AG10803 (cell line): ENCODE data around the gene RAVER1.

ENCODE experiments used
- DNase-seq: peaks from one replicate; pipeline ENCODE4 v3.0.0; 2010; ENCODE audit warnings: low read depth
- H3K4me3 ChIP-seq: 2 replicates; pipeline ENCODE4 v1.5.1; 2011; ENCODE audit warnings: mild to moderate bottlenecking, low read length, control low read depth
- TF ChIP-seq, protein P1 (sequence below): conservative IDR thresholded peaks from 2 replicates; pipeline ENCODE4 v1.5.1; 2011; ENCODE audit warnings: mild to moderate bottlenecking, low read length, control low read depth, inconsistent platforms

The RAVER1 gene

DNA sequence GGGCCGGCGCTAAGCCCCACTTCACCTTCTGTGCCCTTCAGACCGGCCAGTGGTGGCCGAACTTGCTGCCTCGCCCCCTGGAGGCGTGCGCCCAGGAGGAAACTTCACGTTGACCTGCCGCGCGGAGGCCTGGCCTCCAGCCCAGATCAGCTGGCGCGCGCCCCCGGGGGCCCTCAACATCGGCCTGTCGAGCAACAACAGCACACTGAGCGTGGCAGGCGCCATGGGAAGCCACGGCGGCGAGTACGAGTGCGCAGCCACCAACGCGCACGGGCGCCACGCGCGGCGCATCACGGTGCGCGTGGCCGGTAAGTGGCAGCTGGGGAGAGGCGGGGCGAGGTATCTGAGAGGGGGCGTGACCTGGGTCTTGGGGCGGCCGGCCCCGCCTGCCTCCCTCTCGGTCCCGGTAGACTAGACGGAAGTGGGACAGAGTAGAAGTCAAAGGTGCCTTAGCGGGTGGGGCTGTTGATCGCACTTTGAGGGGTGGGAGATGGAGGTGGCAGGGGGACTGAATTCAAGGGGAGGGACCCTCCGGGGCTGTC lies 38.0 kb downstream of the RAVER1 start:
- no peak overlapping the region for H3K4me3 ChIP-seq
- no peak for DNase-seq
- TF ChIP-seq, protein P1, sequence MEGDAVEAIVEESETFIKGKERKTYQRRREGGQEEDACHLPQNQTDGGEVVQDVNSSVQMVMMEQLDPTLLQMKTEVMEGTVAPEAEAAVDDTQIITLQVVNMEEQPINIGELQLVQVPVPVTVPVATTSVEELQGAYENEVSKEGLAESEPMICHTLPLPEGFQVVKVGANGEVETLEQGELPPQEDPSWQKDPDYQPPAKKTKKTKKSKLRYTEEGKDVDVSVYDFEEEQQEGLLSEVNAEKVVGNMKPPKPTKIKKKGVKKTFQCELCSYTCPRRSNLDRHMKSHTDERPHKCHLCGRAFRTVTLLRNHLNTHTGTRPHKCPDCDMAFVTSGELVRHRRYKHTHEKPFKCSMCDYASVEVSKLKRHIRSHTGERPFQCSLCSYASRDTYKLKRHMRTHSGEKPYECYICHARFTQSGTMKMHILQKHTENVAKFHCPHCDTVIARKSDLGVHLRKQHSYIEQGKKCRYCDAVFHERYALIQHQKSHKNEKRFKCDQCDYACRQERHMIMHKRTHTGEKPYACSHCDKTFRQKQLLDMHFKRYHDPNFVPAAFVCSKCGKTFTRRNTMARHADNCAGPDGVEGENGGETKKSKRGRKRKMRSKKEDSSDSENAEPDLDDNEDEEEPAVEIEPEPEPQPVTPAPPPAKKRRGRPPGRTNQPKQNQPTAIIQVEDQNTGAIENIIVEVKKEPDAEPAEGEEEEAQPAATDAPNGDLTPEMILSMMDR, result 0 out of 2 replicates have a peak, but pooled peaks have one; percentile 2

DNA sequence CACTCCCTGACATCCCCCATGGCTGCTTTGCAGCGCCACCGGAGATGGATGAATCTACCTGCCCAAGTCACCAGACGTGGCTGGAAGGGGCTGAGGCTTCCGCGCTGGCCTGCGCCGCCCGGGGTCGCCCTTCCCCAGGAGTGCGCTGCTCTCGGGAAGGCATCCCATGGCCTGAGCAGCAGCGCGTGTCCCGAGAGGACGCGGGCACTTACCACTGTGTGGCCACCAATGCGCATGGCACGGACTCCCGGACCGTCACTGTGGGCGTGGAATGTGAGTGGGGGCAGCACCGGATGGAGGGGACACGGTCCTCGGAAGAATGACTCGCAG lies 39.0 kb downstream of the RAVER1 start:
- no peak overlapping the region for H3K4me3 ChIP-seq
- TF ChIP-seq, protein P1, result no peak
- DNase-seq, result no peak

DNA sequence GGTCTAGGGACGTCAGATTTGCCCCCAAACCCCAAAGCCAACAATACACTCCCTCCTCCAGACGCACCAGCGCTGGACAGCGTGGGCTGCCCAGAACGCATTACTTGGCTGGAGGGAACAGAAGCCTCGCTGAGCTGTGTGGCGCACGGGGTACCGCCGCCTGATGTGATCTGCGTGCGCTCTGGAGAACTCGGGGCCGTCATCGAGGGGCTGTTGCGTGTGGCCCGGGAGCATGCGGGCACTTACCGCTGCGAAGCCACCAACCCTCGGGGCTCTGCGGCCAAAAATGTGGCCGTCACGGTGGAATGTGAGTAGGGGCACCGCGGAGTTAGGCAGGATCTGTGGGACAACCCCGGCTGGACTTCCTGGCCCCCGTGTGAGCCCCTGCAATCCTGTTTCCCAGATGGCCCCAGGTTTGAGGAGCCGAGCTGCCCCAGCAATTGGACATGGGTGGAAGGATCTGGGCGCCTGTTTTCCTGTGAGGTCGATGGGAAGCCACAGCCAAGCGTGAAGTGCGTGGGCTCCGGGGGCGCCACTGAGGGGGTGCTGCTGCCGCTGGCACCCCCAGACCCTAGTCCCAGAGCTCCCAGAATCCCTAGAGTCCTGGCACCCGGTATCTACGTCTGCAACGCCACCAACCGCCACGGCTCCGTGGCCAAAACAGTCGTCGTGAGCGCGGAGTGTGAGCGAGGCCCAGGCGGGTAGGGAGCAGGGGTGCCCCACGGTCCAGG lies 39.5 kb downstream of the RAVER1 start:
- TF ChIP-seq, protein P1, result no peak
- DNase-seq, result no peak
- H3K4me3 ChIP-seq, result no peak overlapping the region

DNA sequence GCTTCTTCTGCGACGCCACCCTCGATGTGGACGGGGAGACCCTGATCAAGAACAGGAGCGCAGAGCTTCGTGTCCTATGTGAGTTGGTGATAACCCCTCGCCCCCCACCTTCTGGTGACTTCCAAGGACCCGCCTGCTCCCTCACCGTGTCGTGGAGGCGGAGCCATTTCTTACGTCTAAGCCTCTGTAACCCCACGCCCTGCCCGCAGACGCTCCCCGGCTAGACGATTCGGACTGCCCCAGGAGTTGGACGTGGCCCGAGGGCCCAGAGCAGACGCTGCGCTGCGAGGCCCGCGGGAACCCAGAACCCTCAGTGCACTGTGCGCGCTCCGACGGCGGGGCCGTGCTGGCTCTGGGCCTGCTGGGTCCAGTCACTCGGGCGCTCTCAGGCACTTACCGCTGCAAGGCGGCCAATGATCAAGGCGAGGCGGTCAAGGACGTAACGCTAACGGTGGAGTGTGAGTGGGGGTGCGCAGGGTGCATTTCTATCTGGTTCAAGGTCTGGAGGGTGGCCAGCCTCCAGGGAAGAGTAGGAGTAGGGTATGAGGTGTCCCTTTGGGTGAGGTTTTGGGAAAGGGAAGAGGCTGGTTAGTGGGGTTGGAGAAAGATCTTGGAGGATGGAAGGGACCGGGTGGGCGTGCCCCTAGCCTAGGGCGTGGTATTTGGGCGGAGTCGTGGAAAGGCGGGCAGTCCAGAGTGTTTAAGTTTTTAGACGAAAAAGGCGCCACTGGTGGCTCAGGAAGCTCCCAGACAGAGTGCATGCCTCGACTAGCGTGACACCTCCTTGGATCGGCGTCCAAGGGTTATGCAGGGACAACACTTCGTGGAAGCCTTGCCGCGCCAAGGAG lies 40.3 kb downstream of the RAVER1 start:
- peak overlapping the region; percentile 44 for H3K4me3 ChIP-seq

DNA sequence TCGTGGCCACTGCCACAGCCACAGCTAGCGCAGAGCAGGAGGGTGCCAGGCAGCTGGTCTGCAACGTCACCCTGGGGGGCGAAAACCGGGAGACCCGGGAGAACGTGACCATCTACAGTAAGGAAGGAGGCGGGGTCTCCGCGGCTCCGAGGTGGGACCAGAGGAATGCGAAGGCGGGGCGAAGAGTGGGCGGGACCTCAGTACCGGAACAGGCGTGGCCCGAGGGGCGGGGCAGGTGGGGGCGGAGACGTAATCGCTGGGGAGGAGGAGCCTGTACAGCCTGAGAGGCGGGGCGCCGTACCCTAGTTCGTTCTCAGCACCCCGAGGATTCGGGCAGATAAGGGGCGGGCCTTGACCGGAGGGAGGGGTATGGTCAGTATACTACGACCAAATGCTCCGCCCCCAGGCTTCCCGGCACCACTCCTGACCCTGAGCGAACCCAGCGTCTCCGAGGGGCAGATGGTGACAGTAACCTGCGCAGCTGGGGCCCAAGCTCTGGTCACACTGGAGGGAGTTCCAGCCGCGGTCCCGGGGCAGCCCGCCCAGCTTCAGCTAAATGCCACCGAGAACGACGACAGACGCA lies 41.0 kb downstream of the RAVER1 start:
- H3K4me3 ChIP-seq, result peak overlapping the region; percentile 58
- TF ChIP-seq, protein P1, result no peak
- DNase-seq, result peak; percentile 70

More for the DNA sequence above, 40.3 kb downstream of the RAVER1 start:
- TF ChIP-seq, protein P1, result no peak
- no peak for DNase-seq

DNA sequence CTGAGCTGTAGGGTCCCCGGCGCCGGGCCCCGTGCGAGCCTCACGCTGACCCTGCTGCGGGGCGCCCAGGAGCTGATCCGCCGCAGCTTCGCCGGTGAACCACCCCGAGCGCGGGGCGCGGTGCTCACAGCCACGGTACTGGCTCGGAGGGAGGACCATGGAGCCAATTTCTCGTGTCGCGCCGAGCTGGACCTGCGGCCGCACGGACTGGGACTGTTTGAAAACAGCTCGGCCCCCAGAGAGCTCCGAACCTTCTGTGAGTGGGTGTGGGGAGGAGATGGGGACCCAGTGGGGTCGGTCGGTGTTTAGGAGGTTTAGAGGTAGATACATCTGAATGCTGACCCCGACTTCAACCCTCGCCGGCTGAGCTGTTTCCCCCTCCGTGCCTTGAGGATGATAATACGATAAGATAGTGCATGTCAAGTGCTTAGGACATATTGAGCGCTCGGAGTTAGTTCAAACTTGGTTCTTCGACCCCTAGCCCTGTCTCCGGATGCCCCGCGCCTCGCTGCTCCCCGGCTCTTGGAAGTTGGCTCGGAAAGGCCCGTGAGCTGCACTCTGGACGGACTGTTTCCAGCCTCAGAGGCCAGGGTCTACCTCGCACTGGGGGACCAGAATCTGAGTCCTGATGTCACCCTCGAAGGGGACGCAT lies 41.6 kb downstream of the RAVER1 start:
- DNase-seq, result no peak
- H3K4me3 ChIP-seq, result peak overlapping the region; percentile 58
- TF ChIP-seq, protein P1, result no peak
